Brain microvascular endothelial cell (primary cell): Measurements from ENCODE around the gene GPR150.

ENCODE experiments used
- DNase-seq: peaks from one replicate; pipeline ENCODE4 v3.0.0-alpha.2; 2020
- H3K27ac ChIP-seq: fragments of 250-450 bp; sonication (Bioruptor Pico); 2 replicates; pipeline ENCODE4 v1.5.1; 2020; ENCODE audit warnings: mild to moderate bottlenecking, moderate library complexity
- H3K27me3 ChIP-seq: fragments of 250-450 bp; sonication (Bioruptor Pico); replicated peaks from 2 replicates; pipeline ENCODE4 v1.5.1; 2020; ENCODE audit warnings: mild to moderate bottlenecking
- H3K36me3 ChIP-seq: fragments of 250-450 bp; sonication (Bioruptor Pico); replicated peaks from 2 replicates; pipeline ENCODE4 v1.5.1; 2020; ENCODE audit warnings: mild to moderate bottlenecking
- H3K4me3 ChIP-seq: 2 replicates; pipeline ENCODE4 v1.5.1; 2011; ENCODE audit warnings: low read depth, mild to moderate bottlenecking, control low read depth, low read length, moderate library complexity
- in situ Hi-C: cut with HindIII; loops from 2 replicates; pipeline ENCODE4 v1.10.0; 2017; ENCODE audit warnings: low sequenced_read_pairs, low pct_ligation_motif_present
- TF ChIP-seq, protein P1 (sequence below): IDR thresholded peaks from 2 replicates; pipeline ENCODE4 v1.5.1; 2011; ENCODE audit warnings: low read depth, mild to moderate bottlenecking, moderate library complexity, low read length, control low read depth, inconsistent platforms; ENCODE audit errors: missing control alignments

GPR150 gene

DNA sequence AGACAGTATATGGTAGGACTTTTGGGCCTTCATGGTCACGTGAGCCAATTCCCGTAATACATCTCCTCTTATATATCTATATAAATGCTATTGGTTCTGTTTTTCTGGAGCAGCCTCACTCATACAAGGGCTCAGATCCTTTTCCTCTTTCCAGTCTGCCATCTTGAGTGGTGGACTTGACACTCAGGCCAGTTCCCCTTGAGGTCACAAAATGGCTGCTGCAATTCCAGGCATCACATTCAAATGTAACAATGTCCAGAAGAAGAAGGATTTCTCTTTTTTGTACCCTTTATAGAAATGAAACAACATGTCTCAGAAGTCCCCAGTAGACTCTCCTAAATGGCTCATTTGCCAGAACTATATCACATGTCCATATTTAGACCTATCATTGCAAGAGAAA is 4.5 kb downstream of the GPR150 start:
- Histone ChIP-seq H3K4me3 (no peak overlapping the region), H3K27me3 (no peaks in the 10 kb centered on the region), H3K27ac (no peak overlapping the region), H3K36me3 (no peaks in the 10 kb centered on the region)
- in situ Hi-C loops = no loop called here
- no peak for DNase-seq
- TF ChIP-seq, protein P1, sequence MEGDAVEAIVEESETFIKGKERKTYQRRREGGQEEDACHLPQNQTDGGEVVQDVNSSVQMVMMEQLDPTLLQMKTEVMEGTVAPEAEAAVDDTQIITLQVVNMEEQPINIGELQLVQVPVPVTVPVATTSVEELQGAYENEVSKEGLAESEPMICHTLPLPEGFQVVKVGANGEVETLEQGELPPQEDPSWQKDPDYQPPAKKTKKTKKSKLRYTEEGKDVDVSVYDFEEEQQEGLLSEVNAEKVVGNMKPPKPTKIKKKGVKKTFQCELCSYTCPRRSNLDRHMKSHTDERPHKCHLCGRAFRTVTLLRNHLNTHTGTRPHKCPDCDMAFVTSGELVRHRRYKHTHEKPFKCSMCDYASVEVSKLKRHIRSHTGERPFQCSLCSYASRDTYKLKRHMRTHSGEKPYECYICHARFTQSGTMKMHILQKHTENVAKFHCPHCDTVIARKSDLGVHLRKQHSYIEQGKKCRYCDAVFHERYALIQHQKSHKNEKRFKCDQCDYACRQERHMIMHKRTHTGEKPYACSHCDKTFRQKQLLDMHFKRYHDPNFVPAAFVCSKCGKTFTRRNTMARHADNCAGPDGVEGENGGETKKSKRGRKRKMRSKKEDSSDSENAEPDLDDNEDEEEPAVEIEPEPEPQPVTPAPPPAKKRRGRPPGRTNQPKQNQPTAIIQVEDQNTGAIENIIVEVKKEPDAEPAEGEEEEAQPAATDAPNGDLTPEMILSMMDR = no peak

DNA sequence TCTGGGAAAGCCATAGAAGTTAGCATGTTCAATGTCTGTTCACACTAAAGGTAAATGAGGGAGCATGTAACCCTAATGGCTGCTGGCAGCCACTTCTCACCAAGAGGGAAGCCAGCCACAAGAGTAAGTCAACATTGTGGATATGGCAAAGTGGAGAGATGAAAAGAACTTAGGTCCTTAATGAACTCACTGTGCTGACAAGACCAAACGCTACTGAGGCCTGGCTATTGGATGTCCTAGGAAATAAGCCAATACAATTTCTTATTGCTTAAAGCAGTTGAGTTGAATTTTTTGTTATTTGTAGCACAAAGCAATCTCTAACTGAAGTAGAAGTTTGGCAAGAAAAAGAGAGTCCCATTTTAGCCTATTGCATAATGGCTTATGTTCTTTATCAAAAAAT is 6.8 kb downstream of the GPR150 start:
- H3K4me3 ChIP-seq = no peak overlapping the region
- in situ Hi-C loops = no loop called here

DNA sequence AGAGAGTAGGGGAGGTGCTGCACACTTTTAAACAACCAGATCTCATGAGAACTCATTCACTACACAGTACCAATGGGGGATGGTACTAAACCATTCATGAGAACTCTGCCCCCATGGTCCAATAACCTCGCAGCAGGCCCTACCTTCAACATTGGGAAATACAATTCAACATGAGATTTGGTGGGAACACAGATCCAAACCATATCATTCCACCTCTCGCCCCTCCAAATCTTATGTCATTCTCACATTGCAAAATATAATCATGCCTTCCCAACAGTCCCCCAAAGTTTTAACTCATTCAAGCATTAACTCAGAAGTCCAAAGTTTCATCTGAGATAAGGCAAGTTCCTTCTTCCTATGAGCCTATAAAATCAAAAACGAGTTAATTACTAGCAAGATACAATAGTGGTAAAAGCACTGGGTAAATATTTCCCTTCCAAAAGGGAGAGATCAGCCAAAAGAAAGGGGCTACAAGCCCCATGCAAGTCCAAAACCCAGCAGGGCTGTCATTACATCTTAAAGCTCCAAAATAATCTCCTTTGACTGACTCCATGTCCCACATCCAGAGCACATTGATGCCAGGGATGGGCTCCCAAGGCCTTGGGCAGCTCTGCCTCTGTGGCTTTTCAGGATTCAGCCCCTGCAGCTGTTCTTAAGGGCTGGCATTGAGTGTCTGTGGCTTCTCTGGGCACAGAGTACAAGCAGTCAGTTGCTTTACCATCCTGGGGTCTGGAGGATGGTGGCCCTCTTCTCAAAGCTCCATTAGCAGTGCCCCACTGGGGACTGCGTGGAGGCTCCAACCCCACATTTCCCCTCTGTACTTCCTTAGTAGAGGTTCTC is 8.3 kb downstream of the GPR150 start:
- H3K36me3 ChIP-seq = no peaks in the 10 kb centered on the region
- no peak for DNase-seq
- H3K27ac ChIP-seq = no peak overlapping the region
- TF ChIP-seq, protein P1 = no peak
- in situ Hi-C loops = no loop called here
- H3K4me3 ChIP-seq = no peak overlapping the region
- no peaks in the 10 kb centered on the region for H3K27me3 ChIP-seq

More for the DNA sequence above, 6.8 kb downstream of the GPR150 start:
- Histone ChIP-seq H3K36me3 (no peaks in the 10 kb centered on the region), H3K27me3 (no peaks in the 10 kb centered on the region), H3K27ac (no peak overlapping the region)
- no peak for DNase-seq
- TF ChIP-seq, protein P1 = no peak

DNA sequence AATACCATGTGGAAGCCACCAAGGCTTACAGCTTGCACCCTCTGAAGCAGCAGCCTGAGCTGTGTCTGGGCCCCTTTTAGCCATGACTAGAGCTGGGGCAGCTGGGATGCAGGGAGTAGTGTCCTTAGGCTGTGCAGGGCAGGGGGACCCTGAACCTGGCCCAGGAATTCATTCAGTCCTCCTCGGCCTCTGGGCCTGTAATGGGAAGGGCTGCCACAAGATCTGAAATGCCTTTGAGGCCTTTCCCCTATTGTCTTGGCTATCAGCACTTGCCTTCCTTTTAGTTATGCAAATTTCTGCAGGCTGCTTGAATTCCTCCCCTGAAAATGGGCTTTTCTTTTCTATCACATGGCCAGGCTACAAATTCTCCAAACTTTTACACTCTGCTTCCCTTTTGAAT is 9.0 kb downstream of the GPR150 start:
- no peak overlapping the region for H3K27ac ChIP-seq
- in situ Hi-C loops = no loop called here
- no peak for DNase-seq
- H3K27me3 ChIP-seq = no peaks in the 10 kb centered on the region
- TF ChIP-seq, protein P1 = no peak
- H3K4me3 ChIP-seq = no peak overlapping the region
- H3K36me3 ChIP-seq = no peaks in the 10 kb centered on the region

DNA sequence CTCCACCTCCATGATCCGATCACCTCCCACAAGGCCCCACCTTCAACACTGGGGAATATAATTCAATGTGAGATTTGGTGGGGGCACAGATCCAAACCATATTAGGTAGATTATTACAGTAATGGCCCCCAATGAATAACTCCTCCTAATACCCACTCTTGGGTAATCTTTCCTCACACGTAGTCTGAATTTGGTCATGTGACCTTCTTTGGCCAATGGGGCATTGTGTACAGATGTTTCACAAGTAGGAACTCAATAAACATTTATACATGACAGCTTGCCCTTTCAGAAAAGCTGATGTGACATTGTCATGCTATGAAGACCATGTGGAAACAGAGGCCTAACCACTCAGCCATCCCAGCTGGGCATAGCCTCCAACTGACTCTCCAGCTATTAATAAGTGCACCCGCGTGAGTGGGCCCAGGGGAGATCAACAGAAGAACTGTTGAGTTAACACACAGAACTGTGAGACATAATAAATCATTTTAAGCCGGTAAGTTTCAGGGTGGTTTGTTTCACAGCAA is 10.6 kb downstream of the GPR150 start:
- DNase-seq = no peak
- Histone ChIP-seq H3K4me3 (no peak overlapping the region), H3K27ac (no peak overlapping the region), H3K36me3 (no peaks in the 10 kb centered on the region), H3K27me3 (no peaks in the 10 kb centered on the region)
- in situ Hi-C loops = no loop called here
- TF ChIP-seq, protein P1 = no peak
